ENCODE data around the gene NUTM2A. TPM values are rescaled to one million over a fixed set of nuclear protein-coding genes. Genes with fewer than 3 reads are reported as not detected.

NUTM2A gene, protein sequence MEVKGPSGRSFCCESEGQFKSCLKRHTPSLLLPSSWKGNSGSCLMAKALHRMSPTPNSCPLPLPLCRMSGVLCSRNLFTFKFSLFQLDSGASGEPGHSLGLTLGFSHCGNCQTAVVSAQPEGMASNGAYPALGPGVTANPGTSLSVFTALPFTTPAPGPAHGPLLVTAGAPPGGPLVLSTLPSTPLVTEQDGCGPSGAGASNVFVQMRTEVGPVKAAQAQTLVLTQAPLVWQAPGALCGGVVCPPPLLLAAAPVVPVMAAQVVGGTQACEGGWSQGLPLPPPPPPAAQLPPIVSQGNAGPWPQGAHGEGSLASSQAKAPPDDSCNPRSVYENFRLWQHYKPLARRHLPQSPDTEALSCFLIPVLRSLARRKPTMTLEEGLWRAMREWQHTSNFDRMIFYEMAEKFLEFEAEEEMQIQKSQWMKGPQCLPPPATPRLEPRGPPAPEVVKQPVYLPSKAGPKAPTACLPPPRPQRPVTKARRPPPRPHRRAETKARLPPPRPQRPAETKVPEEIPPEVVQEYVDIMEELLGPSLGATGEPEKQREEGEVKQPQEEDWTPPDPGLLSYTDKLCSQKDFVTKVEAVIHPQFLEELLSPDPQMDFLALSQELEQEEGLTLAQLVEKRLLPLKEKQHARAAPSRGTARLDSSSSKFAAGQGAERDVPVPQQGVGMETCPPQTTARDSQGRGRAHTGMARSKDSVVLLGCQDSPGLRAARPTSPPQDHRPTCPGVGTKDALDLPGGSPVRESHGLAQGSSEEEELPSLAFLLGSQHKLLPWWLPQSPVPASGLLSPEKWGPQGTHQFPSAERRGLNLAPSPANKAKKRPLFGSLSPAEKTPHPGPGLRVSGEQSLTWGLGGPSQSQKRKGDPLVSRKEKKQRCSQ
- 0.29 and 2.3 TPM in 2 replicates for total RNA-seq

GRCh38 chr10:87225148-87225547 is at the start of gene NUTM2A:
Gene NUTM2A (plus strand): TSS chr10:87225448. CDS start chr10:87225831, 383 bp downstream.

Other genes with a start within 250 kb of the NUTM2A start
- not detected in 2 replicates for gene FAM25A, start 205.2 kb upstream of the NUTM2A start, total RNA-seq
- 356 and 443 TPM in 2 replicates for gene GLUD1, start 130.6 kb upstream of the NUTM2A start, total RNA-seq
- gene SHLD2, start 130.2 kb upstream of the NUTM2A start, total RNA-seq, result 17.9 and 33.5 TPM in 2 replicates
- 2.2 and 4.1 TPM in 2 replicates for gene NUTM2D, start 132.3 kb downstream of the NUTM2A start, total RNA-seq

Measured in smooth muscle cell of trachea (primary cell).